GM12878 (cell line): ENCODE measurements around the gene STRIP2. TPM values are rescaled to one million over a fixed set of nuclear protein-coding genes. Genes with fewer than 3 reads are reported as not detected.

Source experiments
- ATAC-seq: fragments of 200-7000 bp; cut with Tn5 transposase; 3 replicates; pipeline ENCODE4 v1.9.1; 2020; ENCODE audit warnings: mild to moderate bottlenecking, moderate library complexity
- BruUV-seq: library from RNA; stranded (reverse); fragments of 400-500 nt; replicated peaks from 2 replicates; lab custom pipeline; 2021; lab: Mats Ljungman, UMichigan
- CTCF ChIA-PET: fragments of 300-600 bp; sonication (Branson Sonifier 250); formaldehyde crosslinking; extraction: SDS; loops from one replicate; lab custom pipeline; 2021; ENCODE audit warnings: inconsistent platforms; lab: Yijun Ruan, JAX
- POLR2A ChIA-PET: fragments of 350-600 bp; formaldehyde crosslinking; extraction: SDS; loops from one replicate; lab custom pipeline; 2021; ENCODE audit warnings: inconsistent platforms; lab: Charles Lee
- RAD21 ChIA-PET: fragments of 300-600 bp; sonication (Branson Sonifier 250); formaldehyde crosslinking; loops from one replicate; lab custom pipeline; 2023; ENCODE audit warnings: antibody characterized with exemption; ENCODE audit not compliant: unreplicated experiment; lab: Charles Lee
- SMC1A ChIA-PET: fragments of 300-600 bp; sonication (Branson Sonifier 250); formaldehyde crosslinking; loops from one replicate; lab custom pipeline; 2023; ENCODE audit not compliant: unreplicated experiment, uncharacterized antibody; lab: Charles Lee
- DNase-seq: peaks from one replicate; pipeline ENCODE4 v3.0.0-alpha.2; 2011; ENCODE audit warnings: low read depth, low spot score
- FAIRE-seq: peaks from 3 replicates; lab custom pipeline; 2011; peaks lifted over from hg19 to GRCh38; lab: Jason Lieb, UNC
- H2AFZ ChIP-seq: 2 replicates; pipeline ENCODE4 v1.6.0; 2011; ENCODE audit warnings: low read depth, low read length, control low read depth; ENCODE audit not compliant: control insufficient read depth
- H3K27ac ChIP-seq: 2 replicates; pipeline ENCODE4 v1.5.1; 2011; ENCODE audit warnings: control low read depth; ENCODE audit not compliant: control insufficient read depth, insufficient read depth
- H3K27me3 ChIP-seq, 2 experiments: replicated peaks in 1 of 2; 2 replicates each; pipeline versions ENCODE4 v1.6.0 to v1.6.1; 2011; ENCODE audit warnings: low read length in 1 of 2; ENCODE audit not compliant: control insufficient read depth in 2 of 2, insufficient read depth in 2 of 2
- H3K36me3 ChIP-seq, 2 experiments: 2 replicates each; pipeline ENCODE4 v1.5.1; 2011; ENCODE audit warnings: low read length in 1 of 2; ENCODE audit not compliant: control insufficient read depth in 2 of 2, insufficient read depth in 2 of 2
- H3K4me1 ChIP-seq: 2 replicates; pipeline ENCODE4 v1.6.1; 2011; ENCODE audit warnings: mild to moderate bottlenecking, low read length, moderate library complexity, mixed read lengths; ENCODE audit not compliant: control insufficient read depth, insufficient read depth
- H3K4me2 ChIP-seq: 2 replicates; pipeline ENCODE4 v1.6.0; 2011; ENCODE audit warnings: control low read depth; ENCODE audit not compliant: control insufficient read depth, insufficient read depth
- H3K4me3 ChIP-seq: fragments of 200-600 bp; sonication (generic); 2 replicates; pipeline ENCODE4 v1.5.1; 2016
- H3K79me2 ChIP-seq: 2 replicates; pipeline ENCODE4 v1.6.0; 2011; ENCODE audit warnings: low read length; ENCODE audit not compliant: control insufficient read depth, insufficient read depth
- H3K9ac ChIP-seq: 2 replicates; pipeline ENCODE4 v1.8.0; 2011; ENCODE audit warnings: low read length, control low read depth, mixed read lengths; ENCODE audit not compliant: control insufficient read depth, insufficient read depth
- H3K9me3 ChIP-seq: replicated peaks from 3 replicates; pipeline ENCODE4 v1.5.1; 2011; ENCODE audit warnings: mild to moderate bottlenecking, low read length; ENCODE audit not compliant: control insufficient read depth, insufficient read depth
- H4K20me1 ChIP-seq: 2 replicates; pipeline ENCODE4 v1.6.0; 2011; ENCODE audit not compliant: control insufficient read depth, insufficient read depth
- CBX3 ChIP-seq: fragments of 200-600 bp; sonication (generic); IDR thresholded peaks from 2 replicates; pipeline ENCODE4 v1.6.1; 2016; ENCODE audit warnings: low read depth, borderline replicate concordance
- CEBPB ChIP-seq, 2 experiments: fragments of 150-350 bp in 1 of 2; IDR thresholded peaks; 2 replicates each; pipeline ENCODE4 v1.6.1; 2012 to 2014; ENCODE audit warnings: low read depth in 2 of 2, low read length in 2 of 2, borderline replicate concordance in 1 of 2, inconsistent platforms in 1 of 2
- E2F4 ChIP-seq: IDR thresholded peaks from 2 replicates; pipeline ENCODE4 v1.6.1; 2012; ENCODE audit warnings: low read depth, low read length, improper control_type of control experiment
- EGR1 ChIP-seq, 2 experiments: IDR thresholded peaks; 1 replicate in 1 of 2; 2 replicates in 1 of 2; pipeline ENCODE4 v1.6.1; 2011 to 2012; ENCODE audit warnings: low read depth in 2 of 2, low read length in 2 of 2, borderline replicate concordance in 1 of 2, mild to moderate bottlenecking in 1 of 2, moderate library complexity in 1 of 2
- HDAC2 ChIP-seq: fragments of 200-600 bp; sonication (generic); IDR thresholded peaks from 2 replicates; pipeline ENCODE4 v1.6.1; 2017
- IRF4 ChIP-seq: IDR thresholded peaks from 2 replicates; pipeline ENCODE4 v1.6.1; 2011; ENCODE audit warnings: low read depth, low read length
- KDM1A ChIP-seq: fragments of 200-600 bp; sonication (generic); IDR thresholded peaks from 2 replicates; pipeline ENCODE4 v1.6.1; 2016; ENCODE audit warnings: borderline replicate concordance
- NR2F1 ChIP-seq: fragments of 450-650 bp; conservative IDR thresholded peaks from 2 replicates; pipeline ENCODE4 v1.6.1; 2017; ENCODE audit warnings: mild to moderate bottlenecking
- POLR2A ChIP-seq: IDR thresholded peaks from 2 replicates; pipeline ENCODE4 v1.6.1; 2011; ENCODE audit warnings: low read depth, mild to moderate bottlenecking, low read length
- RB1 ChIP-seq: fragments of 450-650 bp; formaldehyde crosslinking; IDR thresholded peaks from 2 replicates; pipeline ENCODE4 v1.6.1; 2017; ENCODE audit warnings: mild to moderate bottlenecking, borderline replicate concordance
- RFX5 ChIP-seq: IDR thresholded peaks from 2 replicates; pipeline ENCODE4 v1.6.1; 2011; ENCODE audit warnings: low read depth, low read length, improper control_type of control experiment
- TAF1 ChIP-seq: IDR thresholded peaks from 2 replicates; pipeline ENCODE4 v1.6.1; 2011; ENCODE audit warnings: mild to moderate bottlenecking, low read depth, low read length, borderline replicate concordance
- ZNF592 ChIP-seq: fragments of 450-650 bp; IDR thresholded peaks from 2 replicates; pipeline ENCODE4 v1.6.1; 2017; ENCODE audit warnings: mild to moderate bottlenecking, moderate library complexity
- ZNF687 ChIP-seq: fragments of 450-650 bp; IDR thresholded peaks from 2 replicates; pipeline ENCODE4 v1.6.1; 2017; ENCODE audit warnings: mild to moderate bottlenecking, moderate library complexity
- WGBS: methylation state at CpG from one replicate; pipeline ENCODE4 v1.1.6; 2016; ENCODE audit warnings: low lambda C conversion rate; ENCODE audit not compliant: insufficient replicate concordance, insufficient coverage; ENCODE audit errors: missing lambda C conversion rate; 5-methylcytosine and 5-hydroxymethylcytosine counted together
- in situ Hi-C: fragments of 300-500 bp; cut with MboI; formaldehyde crosslinking; loops from 9 replicates; pipeline ENCODE4 v1.14.3; 2018; ENCODE audit warnings: mixed read lengths
- intact Hi-C: fragments of 100-400 bp; cut with micrococcal nuclease; formaldehyde crosslinking; loops from one replicate; pipeline ENCODE4 v1.14.2; 2022; ENCODE audit not compliant: unreplicated experiment
- polyA plus RNA-seq, 11 experiments: library from polyadenylated mRNA; depleted of rRNA in 4 of 11; unstranded in 6 of 11; stranded (reverse) in 5 of 11; fragments of >200 nt; fragmentation: Nextera tagmentation in 4 of 11; fragmentation: Illumina TruSeq in 1 of 11; extraction: Ambion mirVana in 4 of 11; extraction: Trizol in 1 of 11; gene quantifications; 1 replicate in 1 of 11; 2 replicates in 10 of 11; pipeline versions ENCODE4 v1.2.1 to v1.2.3, GENCODE V29; 2011 to 2016; ENCODE audit warnings: inconsistent platforms in 2 of 11, missing spikeins in 2 of 11, low read depth in 1 of 11
- total RNA-seq, 4 experiments: library from RNA; depleted of rRNA in 3 of 4; stranded (reverse); fragments of >200 nt in 3 of 4; fragmentation: Illumina TruSeq in 1 of 4; extraction: Trizol in 1 of 4; gene quantifications; 2 replicates each; pipeline versions ENCODE4 v1.2.1 to v1.2.3, GENCODE V29; 2013 to 2021

The STRIP2 gene
- total and polyA plus RNA-seq, 10 of the 15 experiments (the other 5 are each of a cell fraction or from before 2014, with no cell fraction given), result 0.48 to 5.8 (median 1.8) TPM

- TF ChIP-seq IRF4, result no peak
- TF ChIP-seq ZNF592, result no peak
- TF ChIP-seq KDM1A, result no peak
- no peak for TF ChIP-seq POLR2A
- no peak for TF ChIP-seq TAF1
Measured at GRCh38 chr7:129390314-129390713, 43.9 kb upstream of the STRIP2 start (continued).

- ChIA-PET RAD21 (interaction anchor here (0.8 to 1.8 kb wide), 5 partner anchors 10 to 80 kb away, joined by 3 to 8 read pairs (median 4); no protein-coding TSS in a partner anchor), CTCF (interaction anchor here (0.6 to 9.8 kb wide), 7 partner anchors 10 to 52 kb away, joined by 3 to 129 read pairs (median 3); no protein-coding TSS in a partner anchor), POLR2A (no interaction called here), SMC1A (interaction anchor here (0.9 to 1.7 kb wide), 8 partner anchors 13 to 120 kb away, joined by 3 to 9 read pairs (median 4); partner anchors contain the start of gene STRIP2)
- Histone ChIP-seq H3K79me2 (no peaks in the 10 kb centered on the region), H3K36me3 (no peaks in the 10 kb centered on the region; a peak in 1 of 4 replicates), H3K9me3 (no peaks in the 10 kb centered on the region), H3K27me3 (no peaks in the 10 kb centered on the region), H4K20me1 (no peaks in the 10 kb centered on the region), H3K4me2 (no peak overlapping the region), H3K9ac (no peak overlapping the region), H3K4me1 (no peaks in the 10 kb centered on the region), H2AFZ (no peak overlapping the region), H3K27ac (no peak overlapping the region), H3K4me3 (no peak overlapping the region)
- BruUV-seq, result no TSS peak
- FAIRE-seq (no peak), DNase-seq (no peak), ATAC-seq (no peak)
- 100% methylated on average over 2 of the region's 2 CpGs for whole genome bisulfite sequencing
- intact Hi-C loops (no loop called here), in situ Hi-C loops (no loop called here)
- TF ChIP-seq RB1 (no peak), HDAC2 (no peak), E2F4 (no peak), CEBPB (IDR thresholded peaks at IDR 0.05; ENCODE audit: borderline replicate concordance in 1 of 2, low read depth in 2 of 2, low read length in 2 of 2) (no peak), RFX5 (no peak), NR2F1 (no peak), EGR1 (IDR thresholded peaks at IDR 0.05; ENCODE audit: borderline replicate concordance in 1 of 2, low read depth in 2 of 2, low read length in 2 of 2) (no peak), CBX3 (no peak), ZNF687 (no peak)
Measured at GRCh38 chr7:129391546-129392171, 42.6 kb upstream of the STRIP2 start.
